HEK293 (cell line): ENCODE data around the gene STUB1.

ENCODE experiments used
- CTCF ChIA-PET: fragments of 350-600 bp; formaldehyde crosslinking; extraction: SDS; loops from one replicate; lab custom pipeline; 2021; ENCODE audit warnings: antibody characterized with exemption; lab: Yijun Ruan, JAX
- POLR2A ChIA-PET: fragments of 300-600 bp; formaldehyde crosslinking; extraction: SDS; loops from one replicate; lab custom pipeline; 2020; ENCODE audit warnings: antibody characterized with exemption, inconsistent platforms; lab: Yijun Ruan, JAX
- H3K27ac ChIP-seq: fragments of 200-500 bp; sonication (Bioruptor generic); 2 replicates; pipeline ENCODE4 v1.5.1; 2014; ENCODE audit warnings: low read depth, low read length, control low read depth, inconsistent platforms; ENCODE audit errors: extremely low read depth
- H3K36me3 ChIP-seq, 2 experiments: fragments of 200-500 bp in 1 of 2; sonication (Bioruptor generic) in 1 of 2; 1 replicate in 1 of 2; 2 replicates in 1 of 2; pipeline ENCODE4 v1.5.1; 2014 to 2017; ENCODE audit warnings: inconsistent platforms in 2 of 2, low read length in 2 of 2; ENCODE audit not compliant: control insufficient read depth in 2 of 2, insufficient read depth in 1 of 2
- H3K4me1 ChIP-seq: fragments of 200-500 bp; sonication (Bioruptor generic); 2 replicates; pipeline ENCODE4 v1.5.1; 2014; ENCODE audit warnings: mild to moderate bottlenecking, low read length, inconsistent platforms; ENCODE audit not compliant: control insufficient read depth, insufficient read depth
- H3K4me3 ChIP-seq: 2 replicates; pipeline ENCODE4 v1.5.1; 2011; ENCODE audit warnings: low read depth, mild to moderate bottlenecking, control low read depth, low read length, moderate library complexity
- H3K9me3 ChIP-seq: fragments of 200-500 bp; sonication (Bioruptor generic); 2 replicates; pipeline ENCODE4 v1.5.1; 2014; ENCODE audit warnings: low read depth, low read length, inconsistent platforms; ENCODE audit not compliant: control insufficient read depth, insufficient read depth
- ZFP69B ChIP-seq: fragments of 450-650 bp; formaldehyde crosslinking; IDR thresholded peaks from 2 replicates; pipeline ENCODE4 v1.5.1; 2016; ENCODE audit warnings: missing biosample characterization, missing genetic modification characterization
- ZNF114 ChIP-seq: fragments of 450-650 bp; formaldehyde crosslinking; IDR thresholded peaks from 2 replicates; pipeline ENCODE4 v1.5.0; 2017; ENCODE audit warnings: missing biosample characterization, missing genetic modification characterization
- ZNF146 ChIP-seq: fragments of 450-650 bp; formaldehyde crosslinking; IDR thresholded peaks from 2 replicates; pipeline ENCODE4 v1.5.1; 2016; ENCODE audit warnings: missing biosample characterization, missing genetic modification characterization
- ZNF221 ChIP-seq: fragments of 450-650 bp; formaldehyde crosslinking; IDR thresholded peaks from 2 replicates; pipeline ENCODE4 v1.5.1; 2017; ENCODE audit warnings: missing biosample characterization, missing genetic modification characterization, borderline replicate concordance
- ZNF311 ChIP-seq: fragments of 450-650 bp; formaldehyde crosslinking; IDR thresholded peaks from 2 replicates; pipeline ENCODE4 v1.5.1; 2017; ENCODE audit warnings: missing biosample characterization, missing genetic modification characterization, borderline replicate concordance
- ZNF354C ChIP-seq: fragments of 450-650 bp; formaldehyde crosslinking; IDR thresholded peaks from 2 replicates; pipeline ENCODE4 v1.5.1; 2016; ENCODE audit warnings: missing biosample characterization, missing genetic modification characterization, low read depth, borderline replicate concordance
- ZNF433 ChIP-seq: fragments of 450-650 bp; formaldehyde crosslinking; IDR thresholded peaks from 2 replicates; pipeline ENCODE4 v1.5.1; 2016; ENCODE audit warnings: missing biosample characterization, missing genetic modification characterization, low read depth
- ZNF600 ChIP-seq: fragments of 450-650 bp; formaldehyde crosslinking; IDR thresholded peaks from 2 replicates; pipeline ENCODE4 v1.5.1; 2016; ENCODE audit warnings: missing biosample characterization, missing genetic modification characterization
- ZNF747 ChIP-seq: fragments of 450-650 bp; formaldehyde crosslinking; IDR thresholded peaks from 2 replicates; pipeline ENCODE4 v1.5.1; 2016; ENCODE audit warnings: missing biosample characterization, missing genetic modification characterization
- ZNF785 ChIP-seq: fragments of 450-650 bp; formaldehyde crosslinking; IDR thresholded peaks from 2 replicates; pipeline ENCODE4 v1.5.1; 2016; ENCODE audit warnings: missing biosample characterization, missing genetic modification characterization
- TF ChIP-seq, protein P1 (sequence below): fragments of 450-650 bp; formaldehyde crosslinking; IDR thresholded peaks from 2 replicates; pipeline ENCODE4 v1.5.1; 2016; ENCODE audit warnings: missing biosample characterization, missing genetic modification characterization, borderline replicate concordance
- TF ChIP-seq, protein P2 (sequence below): fragments of 450-650 bp; formaldehyde crosslinking; IDR thresholded peaks from 2 replicates; pipeline ENCODE4 v1.5.1; 2016; ENCODE audit warnings: missing biosample characterization, missing genetic modification characterization
- TF ChIP-seq, protein P3 (sequence below): fragments of 450-650 bp; formaldehyde crosslinking; IDR thresholded peaks from 2 replicates; pipeline ENCODE4 v1.5.1; 2016; ENCODE audit warnings: missing biosample characterization, missing genetic modification characterization
- TF ChIP-seq, protein P4 (sequence below): fragments of 450-650 bp; formaldehyde crosslinking; IDR thresholded peaks from 2 replicates; pipeline ENCODE4 v1.5.1; 2017; ENCODE audit warnings: missing biosample characterization, missing genetic modification characterization

Gene STUB1

DNA sequence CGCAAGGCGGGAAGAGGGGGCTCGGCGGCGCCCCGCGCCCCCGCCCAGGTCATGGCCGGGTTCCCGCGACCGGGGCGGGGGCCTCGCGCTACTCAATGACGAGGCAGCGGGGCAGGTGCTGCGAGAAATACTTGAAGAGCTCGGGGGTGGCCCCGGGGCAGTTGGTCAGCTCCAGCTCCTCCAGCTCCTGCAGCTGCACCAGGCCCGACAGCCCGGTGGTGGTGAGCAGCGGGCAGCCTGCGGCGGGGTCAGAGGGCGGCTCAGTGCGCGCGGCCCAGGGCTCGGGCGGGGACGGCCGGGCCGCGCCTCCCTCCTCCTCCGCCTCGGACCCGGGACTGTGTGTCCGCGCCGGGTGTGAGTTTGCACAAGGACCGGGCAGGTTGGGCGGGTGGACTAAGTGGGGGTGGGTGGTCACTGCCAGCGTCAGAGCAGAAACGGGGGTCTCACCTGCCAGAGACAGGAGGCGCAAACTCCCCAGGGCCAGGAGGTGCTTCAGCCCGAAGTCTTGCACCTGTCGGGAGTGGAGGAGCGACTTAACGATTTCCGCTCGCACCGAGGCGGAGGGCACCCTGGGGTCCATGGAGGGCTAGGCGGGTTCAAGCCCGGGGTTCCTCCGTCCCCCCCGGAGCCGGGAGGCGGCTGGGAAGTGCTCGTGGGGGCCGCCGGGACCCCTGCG is 14.1 kb downstream of the STUB1 start (continued):
- TF ChIP-seq, protein P1, sequence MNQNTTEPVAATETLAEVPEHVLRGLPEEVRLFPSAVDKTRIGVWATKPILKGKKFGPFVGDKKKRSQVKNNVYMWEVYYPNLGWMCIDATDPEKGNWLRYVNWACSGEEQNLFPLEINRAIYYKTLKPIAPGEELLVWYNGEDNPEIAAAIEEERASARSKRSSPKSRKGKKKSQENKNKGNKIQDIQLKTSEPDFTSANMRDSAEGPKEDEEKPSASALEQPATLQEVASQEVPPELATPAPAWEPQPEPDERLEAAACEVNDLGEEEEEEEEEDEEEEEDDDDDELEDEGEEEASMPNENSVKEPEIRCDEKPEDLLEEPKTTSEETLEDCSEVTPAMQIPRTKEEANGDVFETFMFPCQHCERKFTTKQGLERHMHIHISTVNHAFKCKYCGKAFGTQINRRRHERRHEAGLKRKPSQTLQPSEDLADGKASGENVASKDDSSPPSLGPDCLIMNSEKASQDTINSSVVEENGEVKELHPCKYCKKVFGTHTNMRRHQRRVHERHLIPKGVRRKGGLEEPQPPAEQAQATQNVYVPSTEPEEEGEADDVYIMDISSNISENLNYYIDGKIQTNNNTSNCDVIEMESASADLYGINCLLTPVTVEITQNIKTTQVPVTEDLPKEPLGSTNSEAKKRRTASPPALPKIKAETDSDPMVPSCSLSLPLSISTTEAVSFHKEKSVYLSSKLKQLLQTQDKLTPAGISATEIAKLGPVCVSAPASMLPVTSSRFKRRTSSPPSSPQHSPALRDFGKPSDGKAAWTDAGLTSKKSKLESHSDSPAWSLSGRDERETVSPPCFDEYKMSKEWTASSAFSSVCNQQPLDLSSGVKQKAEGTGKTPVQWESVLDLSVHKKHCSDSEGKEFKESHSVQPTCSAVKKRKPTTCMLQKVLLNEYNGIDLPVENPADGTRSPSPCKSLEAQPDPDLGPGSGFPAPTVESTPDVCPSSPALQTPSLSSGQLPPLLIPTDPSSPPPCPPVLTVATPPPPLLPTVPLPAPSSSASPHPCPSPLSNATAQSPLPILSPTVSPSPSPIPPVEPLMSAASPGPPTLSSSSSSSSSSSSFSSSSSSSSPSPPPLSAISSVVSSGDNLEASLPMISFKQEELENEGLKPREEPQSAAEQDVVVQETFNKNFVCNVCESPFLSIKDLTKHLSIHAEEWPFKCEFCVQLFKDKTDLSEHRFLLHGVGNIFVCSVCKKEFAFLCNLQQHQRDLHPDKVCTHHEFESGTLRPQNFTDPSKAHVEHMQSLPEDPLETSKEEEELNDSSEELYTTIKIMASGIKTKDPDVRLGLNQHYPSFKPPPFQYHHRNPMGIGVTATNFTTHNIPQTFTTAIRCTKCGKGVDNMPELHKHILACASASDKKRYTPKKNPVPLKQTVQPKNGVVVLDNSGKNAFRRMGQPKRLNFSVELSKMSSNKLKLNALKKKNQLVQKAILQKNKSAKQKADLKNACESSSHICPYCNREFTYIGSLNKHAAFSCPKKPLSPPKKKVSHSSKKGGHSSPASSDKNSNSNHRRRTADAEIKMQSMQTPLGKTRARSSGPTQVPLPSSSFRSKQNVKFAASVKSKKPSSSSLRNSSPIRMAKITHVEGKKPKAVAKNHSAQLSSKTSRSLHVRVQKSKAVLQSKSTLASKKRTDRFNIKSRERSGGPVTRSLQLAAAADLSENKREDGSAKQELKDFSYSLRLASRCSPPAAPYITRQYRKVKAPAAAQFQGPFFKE, result no peak
- no peak for TF ChIP-seq ZNF311
- no peak for TF ChIP-seq ZNF600
- no peak for TF ChIP-seq ZNF433 (tag by site-specific recombination)
- TF ChIP-seq ZNF747 (tag by site-specific recombination), result no peak
- TF ChIP-seq ZNF221 (tag by site-specific recombination), result no peak
- no peak for TF ChIP-seq ZFP69B

DNA sequence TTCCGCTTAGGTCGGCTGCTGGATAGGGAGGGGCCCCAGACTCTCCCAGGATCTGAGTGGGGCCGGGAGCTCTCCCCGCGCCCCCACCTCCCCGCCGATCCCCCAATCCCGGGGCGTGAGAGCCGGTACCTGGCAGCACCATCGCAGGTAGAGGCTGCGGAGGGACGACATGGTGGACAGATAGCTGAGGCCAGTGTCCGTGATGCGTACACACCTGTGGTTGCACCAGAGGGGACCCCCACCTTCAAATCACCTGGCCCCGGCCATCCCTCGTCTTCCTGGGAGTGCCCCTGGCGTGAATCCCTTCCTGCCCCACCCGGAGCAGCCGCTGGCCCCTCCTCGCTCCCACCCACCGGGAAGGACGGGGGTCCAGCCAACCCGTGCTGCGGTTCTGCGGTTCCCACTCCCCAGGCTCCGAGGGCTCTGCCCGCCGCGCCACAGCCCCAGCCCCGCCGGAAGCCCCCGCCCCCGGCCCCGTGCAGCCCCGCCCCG is 14.7 kb downstream of the STUB1 start:
- POLR2A ChIA-PET, result interaction anchor here (0.9 to 1.9 kb wide), 13 partner anchors 8 to 112 kb away, joined by 3 to 8 read pairs (median 4); partner anchors contain the start of genes ANTKMT, JMJD8, RHBDL1 and STUB1
- CTCF ChIA-PET, result interaction anchor here (1.0 to 2.0 kb wide), 2 partner anchors 9 to 18 kb away, joined by 3 to 8 read pairs; no protein-coding TSS in a partner anchor
- peak overlapping the region; percentile 28 for H3K4me3 ChIP-seq
- no peaks in the 10 kb centered on the region for H3K36me3 ChIP-seq
- no peaks in the 10 kb centered on the region for H3K4me1 ChIP-seq
- no peak for TF ChIP-seq ZNF311
- TF ChIP-seq, protein P2, sequence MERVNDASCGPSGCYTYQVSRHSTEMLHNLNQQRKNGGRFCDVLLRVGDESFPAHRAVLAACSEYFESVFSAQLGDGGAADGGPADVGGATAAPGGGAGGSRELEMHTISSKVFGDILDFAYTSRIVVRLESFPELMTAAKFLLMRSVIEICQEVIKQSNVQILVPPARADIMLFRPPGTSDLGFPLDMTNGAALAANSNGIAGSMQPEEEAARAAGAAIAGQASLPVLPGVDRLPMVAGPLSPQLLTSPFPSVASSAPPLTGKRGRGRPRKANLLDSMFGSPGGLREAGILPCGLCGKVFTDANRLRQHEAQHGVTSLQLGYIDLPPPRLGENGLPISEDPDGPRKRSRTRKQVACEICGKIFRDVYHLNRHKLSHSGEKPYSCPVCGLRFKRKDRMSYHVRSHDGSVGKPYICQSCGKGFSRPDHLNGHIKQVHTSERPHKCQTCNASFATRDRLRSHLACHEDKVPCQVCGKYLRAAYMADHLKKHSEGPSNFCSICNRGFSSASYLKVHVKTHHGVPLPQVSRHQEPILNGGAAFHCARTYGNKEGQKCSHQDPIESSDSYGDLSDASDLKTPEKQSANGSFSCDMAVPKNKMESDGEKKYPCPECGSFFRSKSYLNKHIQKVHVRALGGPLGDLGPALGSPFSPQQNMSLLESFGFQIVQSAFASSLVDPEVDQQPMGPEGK (tag by site-specific recombination), result peak; percentile 36; the same call in 1 of the 2 replicates
- H3K9me3 ChIP-seq, result no peaks in the 10 kb centered on the region
- H3K27ac ChIP-seq, result no peak overlapping the region

DNA sequence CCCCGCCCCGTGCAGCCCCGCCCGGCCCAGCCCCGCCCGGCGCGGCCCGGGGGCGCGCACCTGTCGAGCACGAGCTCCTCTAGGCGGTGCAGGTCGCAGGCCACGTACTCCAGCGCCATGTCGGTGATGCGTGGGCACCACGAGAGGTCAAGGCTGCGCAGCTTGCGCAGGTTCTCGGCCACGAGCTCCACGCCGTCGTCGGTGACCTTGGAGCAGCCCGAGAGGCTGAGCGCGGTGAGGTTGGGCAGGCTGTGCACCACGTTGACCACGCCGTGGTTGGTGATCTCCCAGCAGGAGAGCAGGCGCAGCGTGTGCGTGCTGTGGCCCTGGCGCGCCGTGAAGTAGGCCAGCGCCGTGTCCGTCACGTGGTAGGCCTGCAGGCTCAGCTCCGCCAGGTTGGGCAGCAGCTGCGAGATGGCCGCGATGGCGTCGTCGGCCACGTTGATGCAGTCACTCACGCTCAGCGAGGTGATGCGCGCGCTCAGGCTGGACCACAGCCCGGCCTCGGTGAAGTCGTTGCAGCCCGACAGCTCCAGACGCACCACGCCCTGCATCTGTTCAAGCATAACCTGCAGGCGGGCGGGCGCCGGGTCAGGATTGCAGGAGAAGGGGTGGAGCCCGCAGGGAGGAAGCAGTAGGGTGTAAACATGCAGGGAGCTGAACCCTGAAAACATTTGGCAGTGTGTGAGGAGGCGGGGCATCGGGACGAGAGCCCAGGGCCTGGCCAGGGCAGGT is 15.3 kb downstream of the STUB1 start:
- Histone ChIP-seq H3K4me1 (no peaks in the 10 kb centered on the region), H3K27ac (no peak overlapping the region; the same call in 1 of the 2 replicates), H3K9me3 (no peaks in the 10 kb centered on the region), H3K4me3 (peak overlapping the region; percentile 25), H3K36me3 (no peaks in the 10 kb centered on the region)
- ChIA-PET POLR2A (interaction anchor here (0.9 to 1.9 kb wide), 13 partner anchors 9 to 111 kb away, joined by 3 to 8 read pairs (median 4); partner anchors contain the start of genes ANTKMT, JMJD8, RHBDL1 and STUB1), CTCF (interaction anchor here (0.6 to 2.0 kb wide), 5 partner anchors 9 to 287 kb away, joined by 3 to 8 read pairs (median 4); no protein-coding TSS in a partner anchor)
- TF ChIP-seq ZNF114 (tag by site-specific recombination), result no peak
- no peak for TF ChIP-seq ZNF146
- TF ChIP-seq ZNF354C, result no peak
- TF ChIP-seq, protein P3, sequence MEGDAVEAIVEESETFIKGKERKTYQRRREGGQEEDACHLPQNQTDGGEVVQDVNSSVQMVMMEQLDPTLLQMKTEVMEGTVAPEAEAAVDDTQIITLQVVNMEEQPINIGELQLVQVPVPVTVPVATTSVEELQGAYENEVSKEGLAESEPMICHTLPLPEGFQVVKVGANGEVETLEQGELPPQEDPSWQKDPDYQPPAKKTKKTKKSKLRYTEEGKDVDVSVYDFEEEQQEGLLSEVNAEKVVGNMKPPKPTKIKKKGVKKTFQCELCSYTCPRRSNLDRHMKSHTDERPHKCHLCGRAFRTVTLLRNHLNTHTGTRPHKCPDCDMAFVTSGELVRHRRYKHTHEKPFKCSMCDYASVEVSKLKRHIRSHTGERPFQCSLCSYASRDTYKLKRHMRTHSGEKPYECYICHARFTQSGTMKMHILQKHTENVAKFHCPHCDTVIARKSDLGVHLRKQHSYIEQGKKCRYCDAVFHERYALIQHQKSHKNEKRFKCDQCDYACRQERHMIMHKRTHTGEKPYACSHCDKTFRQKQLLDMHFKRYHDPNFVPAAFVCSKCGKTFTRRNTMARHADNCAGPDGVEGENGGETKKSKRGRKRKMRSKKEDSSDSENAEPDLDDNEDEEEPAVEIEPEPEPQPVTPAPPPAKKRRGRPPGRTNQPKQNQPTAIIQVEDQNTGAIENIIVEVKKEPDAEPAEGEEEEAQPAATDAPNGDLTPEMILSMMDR, result no peak
- TF ChIP-seq, protein P4, sequence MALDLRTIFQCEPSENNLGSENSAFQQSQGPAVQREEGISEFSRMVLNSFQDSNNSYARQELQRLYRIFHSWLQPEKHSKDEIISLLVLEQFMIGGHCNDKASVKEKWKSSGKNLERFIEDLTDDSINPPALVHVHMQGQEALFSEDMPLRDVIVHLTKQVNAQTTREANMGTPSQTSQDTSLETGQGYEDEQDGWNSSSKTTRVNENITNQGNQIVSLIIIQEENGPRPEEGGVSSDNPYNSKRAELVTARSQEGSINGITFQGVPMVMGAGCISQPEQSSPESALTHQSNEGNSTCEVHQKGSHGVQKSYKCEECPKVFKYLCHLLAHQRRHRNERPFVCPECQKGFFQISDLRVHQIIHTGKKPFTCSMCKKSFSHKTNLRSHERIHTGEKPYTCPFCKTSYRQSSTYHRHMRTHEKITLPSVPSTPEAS (tag by site-specific recombination), result no peak
- TF ChIP-seq ZNF785 (tag by site-specific recombination), result peak; percentile 35; the same call in 1 of the 2 replicates
